ENCODE data around the gene ZNF14.

GRCh38 chr19:19747357-19748220 lies 14.7 kb upstream of the ZNF14 start:
- TF ChIP-seq SMARCE1 (IDR thresholded peaks at IDR 0.05; ENCODE audit: borderline replicate concordance) (no peak), EZH2 (conservative IDR thresholded peaks at IDR 0.05; ENCODE audit: low read depth, low read length) (no peak), PCBP1 (IDR thresholded peaks at IDR 0.05; ENCODE audit: borderline replicate concordance, low read depth, low read length) (no peak), AHR (CRISPR knock-in tag; IDR thresholded peaks at IDR 0.05) (no peak)
- TF ChIP-seq, protein P1, sequence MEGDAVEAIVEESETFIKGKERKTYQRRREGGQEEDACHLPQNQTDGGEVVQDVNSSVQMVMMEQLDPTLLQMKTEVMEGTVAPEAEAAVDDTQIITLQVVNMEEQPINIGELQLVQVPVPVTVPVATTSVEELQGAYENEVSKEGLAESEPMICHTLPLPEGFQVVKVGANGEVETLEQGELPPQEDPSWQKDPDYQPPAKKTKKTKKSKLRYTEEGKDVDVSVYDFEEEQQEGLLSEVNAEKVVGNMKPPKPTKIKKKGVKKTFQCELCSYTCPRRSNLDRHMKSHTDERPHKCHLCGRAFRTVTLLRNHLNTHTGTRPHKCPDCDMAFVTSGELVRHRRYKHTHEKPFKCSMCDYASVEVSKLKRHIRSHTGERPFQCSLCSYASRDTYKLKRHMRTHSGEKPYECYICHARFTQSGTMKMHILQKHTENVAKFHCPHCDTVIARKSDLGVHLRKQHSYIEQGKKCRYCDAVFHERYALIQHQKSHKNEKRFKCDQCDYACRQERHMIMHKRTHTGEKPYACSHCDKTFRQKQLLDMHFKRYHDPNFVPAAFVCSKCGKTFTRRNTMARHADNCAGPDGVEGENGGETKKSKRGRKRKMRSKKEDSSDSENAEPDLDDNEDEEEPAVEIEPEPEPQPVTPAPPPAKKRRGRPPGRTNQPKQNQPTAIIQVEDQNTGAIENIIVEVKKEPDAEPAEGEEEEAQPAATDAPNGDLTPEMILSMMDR (CRISPR knock-in tag; IDR thresholded peaks at IDR 0.05) = no peak
